SU-DHL-6 (cell line): Measurements from ENCODE around the gene MAP2K1.

Experiments
- CTCF ChIP-seq: fragments of 200-600 bp; sonication (generic); IDR thresholded peaks from one replicate; pipeline ENCODE4 v1.5.1; 2017; ENCODE audit warnings: antibody characterized with exemption, mild to moderate bottlenecking, low read length, moderate library complexity; ENCODE audit not compliant: insufficient read depth, poor library complexity, severe bottlenecking
- EZH2phosphoT487 ChIP-seq: fragments of 200-600 bp; sonication (generic), shearing (Covaris generic); conservative IDR thresholded peaks from 2 replicates; pipeline ENCODE4 v1.6.1; 2018; ENCODE audit warnings: mild to moderate bottlenecking, antibody characterized with exemption, low read length, moderate library complexity, mixed read lengths

DNA sequence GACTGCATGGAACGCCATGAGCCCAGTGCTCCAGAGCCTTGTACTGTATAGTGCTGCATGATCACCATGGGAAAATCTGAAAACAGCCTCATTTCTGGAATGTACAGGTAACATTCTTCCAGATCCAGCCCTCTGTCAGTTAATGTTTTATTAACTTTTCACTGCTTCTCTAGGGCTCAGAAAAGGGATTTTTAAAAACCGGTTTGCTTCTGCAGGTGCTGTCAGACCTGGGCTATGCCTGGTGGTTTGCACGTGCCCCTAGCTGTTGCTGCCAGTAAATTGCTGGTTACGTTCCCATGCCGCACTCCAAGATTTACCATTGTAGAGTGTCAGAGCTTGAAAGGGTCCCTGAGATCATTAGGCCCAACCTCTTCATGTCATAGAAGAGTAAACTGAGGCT lies 101.8 kb downstream of the MAP2K1 start:
- no peak for TF ChIP-seq EZH2phosphoT487
- TF ChIP-seq CTCF: no peak
